A549 (cell line): ENCODE data around the gene NEK5. TPM values are rescaled to one million over a fixed set of nuclear protein-coding genes. Genes with fewer than 3 reads are reported as not detected.
"Not testable (repeated sequence)": the region's sequence is repeated elsewhere in the genome, so short reads cannot be mapped to it uniquely, and the experiment has no call there.

ENCODE experiments used
- ATAC-seq, 2 experiments: fragments of 200-7000 bp in 1 of 2; fragments of >200 bp in 1 of 2; cut with Nextera tagmentation in 1 of 2; cut with Tn5 transposase in 1 of 2; 3 replicates each; pipeline versions ENCODE4 v1.8.0 to v1.9.1; 2018 to 2020; ENCODE audit warnings: mild to moderate bottlenecking in 1 of 2, moderate library complexity in 1 of 2
- CTCF ChIA-PET: fragments of 300-600 bp; sonication (Branson Sonifier 250); formaldehyde crosslinking; extraction: SDS; loops from one replicate; lab custom pipeline; 2021; ENCODE audit warnings: antibody characterized with exemption, inconsistent platforms; lab: Yijun Ruan, JAX
- POLR2A ChIA-PET: fragments of 350-600 bp; formaldehyde crosslinking; extraction: SDS; loops from one replicate; lab custom pipeline; 2021; ENCODE audit warnings: antibody characterized with exemption, inconsistent platforms; lab: Yijun Ruan, JAX
- DNase-seq, 2 experiments: peaks; one replicate each; pipeline versions ENCODE4 v3.0.0 to v3.0.0-alpha.2; 2011 to 2016; ENCODE audit warnings: low read depth in 1 of 2, low spot score in 1 of 2
- FAIRE-seq: peaks from 2 replicates; lab custom pipeline; 2011; peaks lifted over from hg19 to GRCh38; lab: Jason Lieb, UNC
- H3K27ac ChIP-seq, 2 experiments: fragments of >200 bp; sonication (Bioruptor Twin); formaldehyde crosslinking; 3 replicates each; pipeline ENCODE4 v1.5.1; 2016 to 2017
- H3K4me1 ChIP-seq: fragments of >200 bp; sonication (Bioruptor Twin); formaldehyde crosslinking; 3 replicates; pipeline ENCODE4 v1.6.1; 2016
- H3K4me2 ChIP-seq: fragments of >200 bp; sonication (Bioruptor Twin); formaldehyde crosslinking; 3 replicates; pipeline ENCODE4 v1.6.1; 2016
- H3K4me3 ChIP-seq: fragments of >200 bp; sonication (Bioruptor Twin); formaldehyde crosslinking; 3 replicates; pipeline ENCODE4 v1.5.1; 2016
- H3K9me3 ChIP-seq: fragments of >200 bp; sonication (Bioruptor Twin); formaldehyde crosslinking; 3 replicates; pipeline ENCODE4 v1.6.1; 2016
- CTCF ChIP-seq: fragments of >200 bp; sonication (Bioruptor Twin); formaldehyde crosslinking; IDR thresholded peaks from 3 replicates; pipeline ENCODE4 v1.5.1; 2016
- EHF ChIP-seq: fragments of 250-450 bp; sonication (Bioruptor Pico); IDR thresholded peaks from 2 replicates; pipeline ENCODE4 v1.5.0; 2020; ENCODE audit warnings: mild to moderate bottlenecking
- EHMT2 ChIP-seq: fragments of 200-600 bp; sonication (generic); IDR thresholded peaks from 2 replicates; pipeline ENCODE4 v1.6.1; 2016; ENCODE audit warnings: antibody characterized with exemption, low read depth, mild to moderate bottlenecking, moderate library complexity
- ELK1 ChIP-seq: fragments of 150-350 bp; IDR thresholded peaks from 2 replicates; pipeline ENCODE4 v1.6.1; 2014; ENCODE audit warnings: low read depth, mild to moderate bottlenecking, low read length
- FOXS1 ChIP-seq: fragments of 250-450 bp; sonication (Bioruptor Pico); IDR thresholded peaks from 2 replicates; pipeline ENCODE4 v1.5.0; 2020; ENCODE audit warnings: mild to moderate bottlenecking, moderate library complexity
- HEYL ChIP-seq: fragments of 250-450 bp; sonication (Bioruptor Pico); IDR thresholded peaks from 2 replicates; pipeline ENCODE4 v1.8.0; 2021; ENCODE audit warnings: mild to moderate bottlenecking, moderate library complexity
- HOXB13 ChIP-seq: fragments of 250-450 bp; sonication (Bioruptor Pico); IDR thresholded peaks from 2 replicates; pipeline ENCODE4 v1.5.0; 2020; ENCODE audit warnings: low read depth, mild to moderate bottlenecking, moderate library complexity
- KDM5A ChIP-seq: fragments of 200-600 bp; sonication (generic); IDR thresholded peaks from 2 replicates; pipeline ENCODE4 v1.6.1; 2016; ENCODE audit warnings: antibody characterized with exemption, mild to moderate bottlenecking
- MAFK ChIP-seq: fragments of 450-650 bp; IDR thresholded peaks from 2 replicates; pipeline ENCODE4 v1.6.1; 2014; ENCODE audit not compliant: partially characterized antibody
- MYC ChIP-seq: IDR thresholded peaks from 2 replicates; pipeline ENCODE4 v1.6.1; 2012; ENCODE audit warnings: mild to moderate bottlenecking, inconsistent platforms, low read length, improper control_type of control experiment, borderline replicate concordance
- NFE2L2 ChIP-seq: fragments of 150-350 bp; conservative IDR thresholded peaks from 2 replicates; pipeline ENCODE4 v1.6.1; 2014; ENCODE audit warnings: low read length
- RAD21 ChIP-seq, 2 experiments: fragments of >200 bp in 1 of 2; sonication (Bioruptor Twin) in 1 of 2; formaldehyde crosslinking in 1 of 2; IDR thresholded peaks in 1 of 2; conservative IDR thresholded peaks in 1 of 2; 2 replicates in 1 of 2; 3 replicates in 1 of 2; pipeline ENCODE4 v1.6.1; 2012 to 2018; ENCODE audit warnings: inconsistent platforms in 1 of 2
- RARB ChIP-seq: fragments of 250-450 bp; sonication (Bioruptor Pico); IDR thresholded peaks from 2 replicates; pipeline ENCODE4 v1.8.0; 2021; ENCODE audit warnings: mild to moderate bottlenecking, moderate library complexity
- RCOR1 ChIP-seq: fragments of 150-350 bp; IDR thresholded peaks from 2 replicates; pipeline ENCODE4 v1.6.1; 2014; ENCODE audit warnings: antibody characterized with exemption, low read length, low read depth
- RFX5 ChIP-seq: fragments of 450-650 bp; IDR thresholded peaks from 2 replicates; pipeline ENCODE4 v1.7.1; 2014; ENCODE audit warnings: antibody characterized with exemption, mild to moderate bottlenecking, moderate library complexity
- SMC3 ChIP-seq: fragments of >200 bp; sonication (Bioruptor Twin); formaldehyde crosslinking; IDR thresholded peaks from 3 replicates; pipeline ENCODE4 v1.6.1; 2018; ENCODE audit warnings: inconsistent platforms
- SREBF2 ChIP-seq: fragments of 450-650 bp; IDR thresholded peaks from 2 replicates; pipeline ENCODE4 v1.6.1; 2014; ENCODE audit warnings: mild to moderate bottlenecking, moderate library complexity
- TFCP2L1 ChIP-seq: fragments of 250-450 bp; sonication (Bioruptor Pico); IDR thresholded peaks from 2 replicates; pipeline ENCODE4 v1.5.0; 2021; ENCODE audit warnings: mild to moderate bottlenecking
- TP53 ChIP-seq: fragments of 250-450 bp; sonication (Bioruptor Pico); IDR thresholded peaks from 2 replicates; pipeline ENCODE4 v1.5.0; 2021; ENCODE audit warnings: mild to moderate bottlenecking, moderate library complexity
- ZFP36 ChIP-seq: fragments of 450-650 bp; IDR thresholded peaks from 2 replicates; pipeline ENCODE4 v1.6.1; 2014; ENCODE audit warnings: borderline replicate concordance; ENCODE audit not compliant: partially characterized antibody
- ZNF302 ChIP-seq: fragments of 250-450 bp; sonication (Bioruptor Pico); IDR thresholded peaks from 2 replicates; pipeline ENCODE4 v1.9.0; 2021; ENCODE audit warnings: inconsistent platforms, mild to moderate bottlenecking, moderate library complexity
- WGBS: methylation state at CpG from one replicate; pipeline ENCODE4 v1.1.6; 2017; ENCODE audit errors: missing lambda C conversion rate; 5-methylcytosine and 5-hydroxymethylcytosine counted together
- polyA plus RNA-seq, 4 experiments: library from polyadenylated mRNA; depleted of rRNA in 3 of 4; stranded (reverse); fragments of >200 nt; fragmentation: RNase III in 1 of 4; extraction: RNeasy Plus Mini Kit Qiagen cat#74134 plus additional on column Dnase treatment in 1 of 4; gene quantifications; 2 replicates in 3 of 4; 3 replicates in 1 of 4; pipeline ENCODE4 v1.2.3, GENCODE V29; 2011 to 2017
- TF ChIP-seq, protein P1 (sequence below): fragments of 450-650 bp; IDR thresholded peaks from 2 replicates; pipeline ENCODE4 v1.6.1; 2014; ENCODE audit warnings: antibody characterized with exemption
- TF ChIP-seq, protein P2 (sequence below): IDR thresholded peaks from 2 replicates; pipeline ENCODE4 v1.6.1; 2012; ENCODE audit warnings: low read depth, borderline replicate concordance
- TF ChIP-seq, protein P3 (sequence below): IDR thresholded peaks from 2 replicates; pipeline ENCODE4 v1.6.1; 2012

NEK5 gene
- polyA plus RNA-seq, 2 of the 4 experiments (the other 2 are of a cell fraction) = 0.08 to 0.23 TPM

DNA sequence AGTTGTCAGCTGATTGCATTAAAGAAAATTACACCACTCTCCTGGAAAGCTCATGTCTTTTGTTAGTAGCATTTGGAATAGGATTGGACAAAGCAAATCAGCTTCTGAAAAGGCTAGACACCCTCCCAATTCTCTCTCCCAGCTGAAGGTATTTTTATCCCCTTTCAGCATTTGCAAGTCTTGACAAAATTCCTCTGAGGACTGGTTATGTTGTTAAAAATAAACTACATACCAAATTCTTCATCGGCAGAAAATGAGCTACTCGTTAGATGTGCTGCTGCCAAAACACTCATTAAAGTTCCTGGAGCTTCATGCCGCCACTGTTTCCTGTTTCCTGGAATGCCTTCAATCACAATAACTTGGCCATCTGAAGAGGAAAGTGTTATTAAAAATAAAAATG lies 67.3 kb downstream of the NEK5 start (continued):
- TF ChIP-seq CTCF (no peak), HEYL (CRISPR knock-in tag) (no peak), EHMT2 (no peak), RARB (no peak), SMC3 (no peak), MYC (no peak), FOXS1 (CRISPR knock-in tag) (no peak), ELK1 (no peak)

DNA sequence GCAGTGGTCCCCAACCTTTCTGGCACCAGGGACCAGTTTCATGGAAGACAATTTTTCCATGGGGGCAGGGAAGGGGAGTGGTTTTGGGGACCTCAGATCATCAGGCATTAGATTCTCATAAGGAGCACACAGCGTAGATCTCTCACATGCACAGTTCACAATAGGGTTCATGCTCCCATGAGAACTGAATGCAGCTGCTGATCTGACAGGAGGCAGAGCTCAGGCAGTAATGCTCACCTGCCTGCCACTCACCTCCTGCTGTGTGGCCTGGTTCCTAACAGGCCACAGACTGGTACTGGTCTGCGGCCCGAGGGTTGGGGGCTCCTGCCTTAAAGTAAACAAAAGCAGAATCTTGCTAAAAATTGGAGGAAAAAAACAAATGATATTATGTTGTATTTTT lies 67.8 kb downstream of the NEK5 start:
- POLR2A ChIA-PET, CTCF ChIA-PET, DNase-seq, H3K4me1 ChIP-seq, H3K9me3 ChIP-seq, H3K4me2 ChIP-seq, ATAC-seq, FAIRE-seq, H3K27ac ChIP-seq, H3K4me3 ChIP-seq: not testable (repeated sequence)
- WGBS = 0% methylated on average over 3 of the region's 3 CpGs

DNA sequence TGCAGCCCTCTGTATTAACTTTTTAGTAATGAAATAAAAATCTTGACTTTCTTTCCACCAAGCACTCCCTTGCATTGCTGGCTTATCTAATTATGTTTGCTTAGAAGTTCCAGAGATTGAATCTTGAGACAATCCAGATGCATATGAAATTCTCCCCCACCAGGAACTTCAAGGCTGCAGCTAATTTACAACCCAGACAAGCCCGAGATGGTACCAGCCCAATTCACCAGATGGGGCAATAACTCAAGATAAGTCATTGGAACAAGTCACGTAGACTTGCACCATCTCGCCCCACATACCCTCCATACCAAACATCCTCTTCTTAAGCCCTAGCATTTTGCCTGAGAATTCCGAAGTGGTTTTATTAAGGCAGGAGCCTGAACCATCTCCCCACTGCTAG lies 75.4 kb downstream of the NEK5 start:
- H3K4me2 ChIP-seq = no peak overlapping the region
- DNase-seq (no peak), FAIRE-seq (no peak), ATAC-seq (no peak)
- no peaks in the 10 kb centered on the region for H3K9me3 ChIP-seq
- ChIA-PET POLR2A (no interaction called here), CTCF (no interaction called here)
- H3K4me1 ChIP-seq = no peaks in the 10 kb centered on the region
- no peak overlapping the region for H3K4me3 ChIP-seq
- WGBS = 45% methylated on average over 4 of the region's 4 CpGs
- no peak overlapping the region for H3K27ac ChIP-seq
- no peak for TF ChIP-seq TFCP2L1 (CRISPR knock-in tag)
- no peak for TF ChIP-seq EHF (CRISPR knock-in tag)
- TF ChIP-seq ZNF302 (CRISPR knock-in tag) = no peak
- no peak for TF ChIP-seq TP53 (CRISPR knock-in tag)
- no peak for TF ChIP-seq NFE2L2
- TF ChIP-seq KDM5A = no peak
- no peak for TF ChIP-seq SREBF2
- TF ChIP-seq ZFP36 = no peak
- TF ChIP-seq SMC3 = no peak
- no peak for TF ChIP-seq RARB
- TF ChIP-seq RAD21 (conservative IDR thresholded peaks at IDR 0.05 in 1 of 2, IDR thresholded peaks at IDR 0.05 in 1 of 2) = no peak
- TF ChIP-seq MAFK = no peak
- TF ChIP-seq, protein P1, sequence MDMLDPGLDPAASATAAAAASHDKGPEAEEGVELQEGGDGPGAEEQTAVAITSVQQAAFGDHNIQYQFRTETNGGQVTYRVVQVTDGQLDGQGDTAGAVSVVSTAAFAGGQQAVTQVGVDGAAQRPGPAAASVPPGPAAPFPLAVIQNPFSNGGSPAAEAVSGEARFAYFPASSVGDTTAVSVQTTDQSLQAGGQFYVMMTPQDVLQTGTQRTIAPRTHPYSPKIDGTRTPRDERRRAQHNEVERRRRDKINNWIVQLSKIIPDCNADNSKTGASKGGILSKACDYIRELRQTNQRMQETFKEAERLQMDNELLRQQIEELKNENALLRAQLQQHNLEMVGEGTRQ = no peak
- no peak for TF ChIP-seq RCOR1
- TF ChIP-seq RFX5 = no peak
- no peak for TF ChIP-seq HOXB13
- TF ChIP-seq, protein P2, sequence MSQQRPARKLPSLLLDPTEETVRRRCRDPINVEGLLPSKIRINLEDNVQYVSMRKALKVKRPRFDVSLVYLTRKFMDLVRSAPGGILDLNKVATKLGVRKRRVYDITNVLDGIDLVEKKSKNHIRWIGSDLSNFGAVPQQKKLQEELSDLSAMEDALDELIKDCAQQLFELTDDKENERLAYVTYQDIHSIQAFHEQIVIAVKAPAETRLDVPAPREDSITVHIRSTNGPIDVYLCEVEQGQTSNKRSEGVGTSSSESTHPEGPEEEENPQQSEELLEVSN = no peak
- TF ChIP-seq CTCF = no peak
- TF ChIP-seq, protein P3, sequence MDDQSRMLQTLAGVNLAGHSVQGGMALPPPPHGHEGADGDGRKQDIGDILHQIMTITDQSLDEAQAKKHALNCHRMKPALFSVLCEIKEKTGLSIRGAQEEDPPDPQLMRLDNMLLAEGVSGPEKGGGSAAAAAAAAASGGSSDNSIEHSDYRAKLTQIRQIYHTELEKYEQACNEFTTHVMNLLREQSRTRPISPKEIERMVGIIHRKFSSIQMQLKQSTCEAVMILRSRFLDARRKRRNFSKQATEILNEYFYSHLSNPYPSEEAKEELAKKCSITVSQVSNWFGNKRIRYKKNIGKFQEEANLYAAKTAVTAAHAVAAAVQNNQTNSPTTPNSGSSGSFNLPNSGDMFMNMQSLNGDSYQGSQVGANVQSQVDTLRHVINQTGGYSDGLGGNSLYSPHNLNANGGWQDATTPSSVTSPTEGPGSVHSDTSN = no peak
